Esophagus squamous epithelium (tissue), 5 donors: ENCODE data around the gene LPP. TPM values are rescaled to one million over a fixed set of nuclear protein-coding genes. Genes with fewer than 3 reads are reported as not detected.

Experiments used
- DNase-seq: peaks from one replicate; lab custom pipeline; 2025; lab: John Stamatoyannopoulos, UW
- H3K27ac ChIP-seq, 4 donors: fragments of 200-600 bp; sonication (generic); one replicate each; pipeline ENCODE4 v1.5.1; 2016 to 2019; ENCODE audit warnings: mild to moderate bottlenecking in 1 of 4
- H3K27me3 ChIP-seq, 4 donors: fragments of 200-600 bp; sonication (generic); 1 replicate in 3 of 4; 2 replicates in 1 of 4; pipeline versions ENCODE4 v1.5.1 to v1.6.0; 2017 to 2021; ENCODE audit warnings: antibody characterized with exemption in 1 of 4
- H3K36me3 ChIP-seq, 3 donors: fragments of 200-600 bp; sonication (generic); one replicate each; pipeline ENCODE4 v1.5.1; 2016 to 2019
- H3K4me1 ChIP-seq, 3 donors: fragments of 200-600 bp; sonication (generic); one replicate each; pipeline ENCODE4 v1.5.1; 2017 to 2019
- H3K4me3 ChIP-seq, 4 donors: fragments of 200-600 bp; sonication (generic); 1 replicate in 3 of 4; 2 replicates in 1 of 4; pipeline ENCODE4 v1.5.1; 2016 to 2019; ENCODE audit warnings: mild to moderate bottlenecking in 2 of 4, moderate library complexity in 1 of 4
- H3K9me3 ChIP-seq, 3 donors: fragments of 200-600 bp; sonication (generic); one replicate each; pipeline ENCODE4 v1.5.1; 2016 to 2019
- CTCF ChIP-seq, 6 experiments: fragments of 450-650 bp in 4 of 6; fragments of 200-600 bp in 2 of 6; sonication (generic) in 2 of 6; IDR thresholded peaks; one replicate each; pipeline ENCODE4 v1.5.1; 2016 to 2019; ENCODE audit warnings: antibody characterized with exemption in 6 of 6, mild to moderate bottlenecking in 4 of 6, moderate library complexity in 4 of 6
- POLR2A ChIP-seq, 4 donors: fragments of 450-650 bp; IDR thresholded peaks; one replicate each; pipeline ENCODE4 v1.6.1; 2017; ENCODE audit warnings: antibody characterized with exemption in 4 of 4, mild to moderate bottlenecking in 4 of 4, moderate library complexity in 3 of 4
- WGBS, 2 donors: methylation state at CpG; one replicate each; pipeline ENCODE4 v1.1.5; 2018; 5-methylcytosine and 5-hydroxymethylcytosine counted together
- intact Hi-C: fragments of 100-400 bp; cut with DNase I; formaldehyde crosslinking; loops from one replicate; pipeline ENCODE4 v1.15.0; 2022
- total RNA-seq, 4 donors: library from RNA; depleted of rRNA; stranded (reverse); fragments of >200 nt; gene quantifications; one replicate each; pipeline ENCODE4 v1.1.0, GENCODE V29; 2016
- donor health status: DM: yes; HTN: yes; CAD: no.

The LPP gene
- total RNA-seq, 4 donors from 2014 or later, result 41.4 to 369 (median 97.3) TPM

- TF ChIP-seq POLR2A (IDR thresholded peaks at IDR 0.05) (no peak), CTCF (IDR thresholded peaks at IDR 0.05) (no peak)
- WGBS, 2 donors, result 50 to 56% methylated on average over 1 of the region's 1 CpG
- H3K27ac ChIP-seq, result peak overlapping the region in 1 of 4 donors; percentile 36
- no peak for DNase-seq
- no peak overlapping the region for H3K4me3 ChIP-seq
- no peaks in the 10 kb centered on the region for H3K9me3 ChIP-seq
- intact Hi-C loops, result no loop called here
- H3K27me3 ChIP-seq, result no peaks in the 10 kb centered on the region
- peaks cover 0 to 42% (median 18%) of the 10 kb centered on the region in 3 donors for H3K4me1 ChIP-seq
- no peaks in the 10 kb centered on the region for H3K36me3 ChIP-seq
These were observed 508.3 kb downstream of the LPP start for GRCh38 chr3:188662214-188662613.

- peaks cover 0 to 36% (median 17%) of the 10 kb centered on the region in 3 donors for H3K4me1 ChIP-seq
- no peak overlapping the region for H3K4me3 ChIP-seq
- no peak for DNase-seq
- no peaks in the 10 kb centered on the region for H3K27me3 ChIP-seq
- intact Hi-C loops, result no loop called here
- TF ChIP-seq CTCF (IDR thresholded peaks at IDR 0.05), result no peak
- TF ChIP-seq POLR2A (IDR thresholded peaks at IDR 0.05), result no peak
- H3K9me3 ChIP-seq, result no peaks in the 10 kb centered on the region
- no peak overlapping the region for H3K27ac ChIP-seq
- no peaks in the 10 kb centered on the region for H3K36me3 ChIP-seq
- WGBS, 2 donors, result 65 to 72% methylated on average over 2 of the region's 2 CpGs
These were observed 508.8 kb downstream of the LPP start for GRCh38 chr3:188662795-188663194.

GRCh38 chr3:188663839-188664238 is 509.9 kb downstream of the LPP start:
- WGBS, 2 donors, result 90 to 100% methylated on average over 4 to 5 of the region's 5 CpGs
- no peaks in the 10 kb centered on the region for H3K9me3 ChIP-seq
- DNase-seq, result no peak
- H3K27ac ChIP-seq, result no peak overlapping the region
- H3K36me3 ChIP-seq, result no peaks in the 10 kb centered on the region
- H3K4me3 ChIP-seq, result no peak overlapping the region
- TF ChIP-seq CTCF (IDR thresholded peaks at IDR 0.05), result no peak
- no peak for TF ChIP-seq POLR2A (IDR thresholded peaks at IDR 0.05)
- H3K4me1 ChIP-seq, result peaks cover 0 to 29% (median 12%) of the 10 kb centered on the region in 3 donors
- intact Hi-C loops, result no loop called here
- no peaks in the 10 kb centered on the region for H3K27me3 ChIP-seq

- H3K4me1 ChIP-seq, result peaks cover 0 to 19% (median 4%) of the 10 kb centered on the region in 3 donors
- H3K27me3 ChIP-seq, result no peaks in the 10 kb centered on the region
- 88 to 91% methylated on average over 3 of the region's 3 CpGs for WGBS, 2 donors
- no peaks in the 10 kb centered on the region for H3K36me3 ChIP-seq
- H3K4me3 ChIP-seq, result no peak overlapping the region
- intact Hi-C loops, result no loop called here
- DNase-seq, result no peak
- H3K27ac ChIP-seq, result no peak overlapping the region
- no peaks in the 10 kb centered on the region for H3K9me3 ChIP-seq
- TF ChIP-seq CTCF (IDR thresholded peaks at IDR 0.05) (peak in 2 of 6 experiments; percentile 6 to 24), POLR2A (IDR thresholded peaks at IDR 0.05) (no peak)
These were observed 510.8 kb downstream of the LPP start for GRCh38 chr3:188664795-188665194.

GRCh38 chr3:188667926-188668325 is 514.0 kb downstream of the LPP start:
- Histone ChIP-seq H3K27me3 (no peaks in the 10 kb centered on the region), H3K4me1 (peaks cover 15 to 22% (median 15%) of the 10 kb centered on the region in 3 donors), H3K4me3 (no peak overlapping the region), H3K27ac (no peak overlapping the region), H3K36me3 (no peaks in the 10 kb centered on the region), H3K9me3 (no peaks in the 10 kb centered on the region)
- no peak for TF ChIP-seq POLR2A (IDR thresholded peaks at IDR 0.05)
- TF ChIP-seq CTCF (IDR thresholded peaks at IDR 0.05), result no peak
- intact Hi-C loops, result no loop called here
- no peak for DNase-seq
- WGBS, 2 donors, result 75 to 86% methylated on average over 2 of the region's 2 CpGs
